ENCODE results near the gene C14orf132.

DNA sequence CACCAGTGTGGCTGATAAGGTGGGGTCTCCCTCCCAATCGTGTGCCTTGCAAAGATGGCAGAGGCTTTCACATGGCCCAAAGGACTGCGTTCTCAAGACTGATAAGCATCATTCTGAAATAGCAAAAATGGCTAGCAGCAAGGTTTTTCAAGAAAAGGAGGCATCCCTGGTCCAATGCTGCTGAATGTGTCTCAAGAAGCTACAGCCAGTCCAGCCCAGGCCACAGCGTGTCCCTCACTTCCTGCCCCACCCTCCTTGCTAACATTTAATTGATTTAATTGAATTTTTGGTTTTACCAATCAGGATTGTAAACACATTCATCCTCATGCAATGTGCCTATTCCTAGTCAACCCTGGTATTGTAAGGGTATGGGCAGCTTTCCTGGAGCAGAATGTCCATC is 55.9 kb downstream of the C14orf132 start:
- no peak for TF ChIP-seq CTCF (IDR thresholded peaks at IDR 0.05)
- no peak for TF ChIP-seq POLR2A (IDR thresholded peaks at IDR 0.05)

All from esophagus squamous epithelium (tissue), 4 donors.